HG03378 (cell line): ENCODE measurements around the gene POMT2.
"Not testable (repeated sequence)": the region's sequence is repeated elsewhere in the genome, so short reads cannot be mapped to it uniquely, and the experiment has no call there.

Experiments
- ATAC-seq: cut with Tn5 transposase; IDR thresholded peaks from one replicate; pipeline ENCODE4 v1.9.1; 2021; ENCODE audit warnings: mild to moderate bottlenecking, moderate library complexity; ENCODE audit not compliant: unreplicated experiment

The POMT2 gene

DNA sequence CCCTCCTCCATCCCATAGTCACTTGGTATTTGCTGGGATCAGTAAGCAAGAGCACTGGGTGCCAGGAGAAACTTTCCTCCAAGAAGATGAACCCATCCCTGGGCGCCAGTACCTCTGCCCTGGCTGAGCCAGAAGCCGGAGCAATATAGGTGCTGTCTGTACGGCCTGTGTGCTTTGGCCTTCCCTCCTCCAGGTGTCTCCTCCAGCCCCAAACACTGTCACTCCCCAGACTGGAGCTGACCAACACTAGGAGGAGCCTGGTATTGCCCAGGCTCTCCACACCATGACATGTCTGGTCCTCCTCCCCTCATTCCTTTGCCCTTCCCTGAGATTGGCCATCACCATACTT is 5.0 kb upstream of the POMT2 start:
- ATAC-seq = no peak

- ATAC-seq = no peak
These were observed 4.4 kb upstream of the POMT2 start for GRCh38 chr14:77324816-77325745.

DNA sequence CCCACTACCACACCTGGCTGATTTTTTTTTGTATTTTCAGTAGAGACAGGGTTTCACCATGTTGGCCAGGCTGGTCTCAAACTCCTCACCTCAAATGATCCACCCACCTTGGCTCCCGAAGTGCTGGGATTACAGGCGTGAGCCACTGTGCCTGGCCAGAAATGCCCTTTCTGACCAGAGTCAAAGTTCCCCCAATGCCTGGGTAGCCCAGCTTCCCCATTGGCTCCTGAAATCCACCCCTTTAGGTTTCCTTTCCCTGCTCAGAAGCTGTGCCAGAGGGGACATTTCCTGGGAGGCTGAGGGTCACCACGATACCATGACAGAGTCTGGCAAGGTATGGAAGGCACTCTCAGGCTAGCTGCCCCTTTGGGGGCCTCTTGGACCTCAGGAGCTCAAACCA is 3.6 kb upstream of the POMT2 start:
- ATAC-seq = no peak

DNA sequence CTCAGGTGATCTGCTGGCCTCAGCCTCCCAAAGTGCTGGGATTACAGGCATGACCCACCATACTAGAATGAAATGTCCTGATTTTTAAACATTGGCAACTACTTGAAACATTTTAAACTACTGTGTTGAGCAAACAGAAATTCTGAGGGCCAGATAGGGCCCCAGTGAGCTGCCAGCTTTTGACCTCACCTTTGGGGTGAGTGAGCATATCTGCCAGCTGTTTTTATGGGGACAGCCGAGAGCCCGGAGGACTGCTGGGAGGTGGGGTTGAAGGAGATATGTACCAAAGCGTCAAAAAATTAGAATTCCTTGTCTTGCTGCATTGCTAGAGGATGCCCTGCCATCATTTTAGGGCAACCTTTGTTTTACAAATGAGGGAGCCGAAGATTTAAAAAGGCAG is 2.9 kb upstream of the POMT2 start:
- ATAC-seq = no peak

DNA sequence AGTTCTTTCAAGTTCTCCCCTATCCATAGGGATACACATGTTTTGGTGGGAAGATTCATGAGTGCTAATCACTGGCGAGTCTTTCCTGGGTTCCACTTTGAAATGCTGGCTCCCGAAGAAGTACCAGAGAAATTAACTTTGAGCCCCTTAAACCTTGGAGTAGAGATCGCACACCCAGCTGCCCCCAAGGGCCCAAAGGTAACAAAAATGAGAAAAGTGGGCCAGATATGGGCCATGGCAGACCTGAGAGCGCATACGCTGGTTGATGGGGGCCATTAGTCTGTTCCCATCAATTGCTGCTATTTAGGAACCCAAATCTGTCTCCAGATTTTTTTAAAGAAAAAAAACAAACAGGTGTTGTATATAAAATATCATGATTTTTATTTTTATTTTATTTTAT is 2.3 kb upstream of the POMT2 start:
- ATAC-seq = no peak

- no peak for ATAC-seq
These were observed 1.7 kb upstream of the POMT2 start for GRCh38 chr14:77322250-77322902.

GRCh38 chr14:77319422-77319821 is 1.3 kb downstream of the POMT2 start:
- ATAC-seq = no peak

- ATAC-seq = not testable (repeated sequence)
These were observed 1.9 kb downstream of the POMT2 start for GRCh38 chr14:77318756-77319155.

- ATAC-seq = no peak
These were observed 2.6 kb downstream of the POMT2 start for GRCh38 chr14:77318006-77318553.

DNA sequence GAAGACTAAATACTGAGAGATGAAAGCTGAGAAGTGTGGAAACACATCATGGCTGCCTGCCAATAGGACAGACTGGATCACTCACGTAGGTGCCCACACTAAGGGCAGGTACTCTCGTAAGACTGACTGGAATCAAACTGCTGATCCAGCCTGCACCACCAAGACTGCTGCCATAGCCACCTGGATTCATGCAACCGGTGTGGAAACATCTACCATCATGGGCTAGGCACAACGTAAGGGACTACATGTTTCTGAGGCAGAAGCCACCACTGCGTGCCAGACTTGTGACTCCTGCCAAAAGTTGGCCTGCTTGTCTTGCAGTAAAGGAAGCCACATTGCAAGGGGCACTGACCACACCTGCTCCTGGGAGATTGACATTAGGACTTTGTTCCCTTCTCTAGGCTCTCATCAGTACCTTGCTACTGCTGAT is 3.8 kb downstream of the POMT2 start:
- ATAC-seq = no peak

GRCh38 chr14:77316195-77316505 is 4.5 kb downstream of the POMT2 start:
- ATAC-seq = no peak

- no peak for ATAC-seq
These were observed 5.9 kb downstream of the POMT2 start for GRCh38 chr14:77314539-77315457.

GRCh38 chr14:77314043-77314442 is 6.6 kb downstream of the POMT2 start:
- no peak for ATAC-seq

GRCh38 chr14:77313371-77313770 is 7.3 kb downstream of the POMT2 start:
- no peak for ATAC-seq

DNA sequence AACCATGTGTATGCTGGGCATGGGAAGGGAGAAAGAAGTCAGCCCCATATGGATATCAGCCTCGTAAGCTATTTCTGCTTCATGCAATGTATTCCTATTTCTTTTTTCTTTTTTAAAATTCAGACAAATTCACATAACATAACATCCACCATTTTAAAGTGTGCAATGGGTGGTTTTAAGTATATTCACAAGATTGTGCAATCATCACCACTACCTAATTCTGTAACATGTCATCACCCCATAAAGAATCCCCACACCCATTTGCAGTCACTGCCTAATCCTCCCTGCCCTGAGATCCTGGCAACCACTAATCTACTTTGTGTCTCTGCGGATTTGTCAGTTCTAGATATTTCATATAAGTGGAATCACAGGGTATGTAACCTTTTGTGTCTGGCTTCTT is 9.5 kb downstream of the POMT2 start:
- ATAC-seq = no peak

DNA sequence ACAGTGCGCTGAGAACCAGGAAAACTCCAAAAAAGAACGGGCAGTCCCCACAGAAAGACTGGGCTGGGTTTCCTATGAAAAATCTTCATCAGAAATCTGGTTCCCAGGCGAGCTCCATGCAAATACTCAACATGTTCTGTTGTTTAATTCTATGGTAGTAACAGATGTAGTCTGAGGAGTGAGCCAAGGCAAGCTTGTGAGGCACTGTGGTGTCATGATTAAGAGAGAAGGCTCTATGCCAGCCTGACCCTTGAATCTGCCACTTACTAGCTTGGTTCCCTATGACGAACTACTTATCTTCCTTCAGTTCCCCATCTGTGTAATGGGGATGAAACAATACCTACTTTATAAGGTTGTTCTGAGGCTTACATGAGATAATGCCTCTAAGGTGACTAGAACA is 10.7 kb downstream of the POMT2 start:
- ATAC-seq = no peak

DNA sequence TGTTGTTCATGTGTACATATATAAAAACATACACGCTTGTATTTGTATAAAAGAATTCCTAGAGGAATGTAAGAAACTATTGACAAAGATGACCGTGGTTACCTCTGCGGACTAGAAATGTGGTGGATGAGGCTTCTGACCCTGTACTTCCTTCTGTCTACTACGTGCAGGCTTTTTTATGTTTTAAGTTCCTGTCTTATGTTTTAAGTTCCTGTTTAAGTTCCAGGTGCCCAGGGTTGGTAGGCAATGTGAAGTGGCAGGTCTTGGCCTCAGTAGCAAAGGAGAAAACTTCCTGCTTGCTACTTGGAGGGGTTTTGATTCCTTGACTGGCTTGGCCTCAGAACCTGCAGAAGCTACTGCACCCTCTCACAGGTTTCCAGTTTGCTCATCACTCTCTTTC is 11.6 kb downstream of the POMT2 start:
- ATAC-seq = no peak

DNA sequence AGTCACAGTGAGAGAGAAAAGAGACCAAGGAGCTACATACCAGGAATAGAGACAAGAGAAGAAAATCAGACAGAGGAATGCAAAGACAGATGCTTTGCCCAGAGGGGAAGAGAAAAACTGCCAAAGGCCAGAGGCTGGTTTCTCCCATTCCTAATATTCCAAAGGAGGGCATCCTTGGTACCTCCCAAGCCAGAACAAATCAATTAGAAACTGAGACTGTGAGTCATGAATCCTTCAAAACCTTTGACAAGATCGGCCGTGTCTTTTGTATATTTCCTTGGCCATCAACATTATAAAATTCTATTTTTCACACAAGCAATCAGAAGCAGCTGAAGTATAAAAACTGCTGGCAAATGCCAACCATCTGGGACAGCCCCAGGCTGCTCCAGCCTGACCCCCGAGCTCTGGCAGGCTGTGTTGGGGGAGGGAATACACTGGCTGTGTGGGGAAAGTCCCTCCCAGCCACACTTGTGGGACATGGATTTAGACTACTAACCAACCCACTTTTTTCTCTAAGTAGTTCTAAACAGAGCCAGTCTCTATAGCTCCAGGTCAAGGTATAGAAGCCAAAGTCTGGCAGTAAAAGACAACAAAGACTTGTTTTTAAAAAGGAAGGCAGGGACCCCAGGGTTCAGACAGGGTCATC is 13.7 kb downstream of the POMT2 start:
- no peak for ATAC-seq

DNA sequence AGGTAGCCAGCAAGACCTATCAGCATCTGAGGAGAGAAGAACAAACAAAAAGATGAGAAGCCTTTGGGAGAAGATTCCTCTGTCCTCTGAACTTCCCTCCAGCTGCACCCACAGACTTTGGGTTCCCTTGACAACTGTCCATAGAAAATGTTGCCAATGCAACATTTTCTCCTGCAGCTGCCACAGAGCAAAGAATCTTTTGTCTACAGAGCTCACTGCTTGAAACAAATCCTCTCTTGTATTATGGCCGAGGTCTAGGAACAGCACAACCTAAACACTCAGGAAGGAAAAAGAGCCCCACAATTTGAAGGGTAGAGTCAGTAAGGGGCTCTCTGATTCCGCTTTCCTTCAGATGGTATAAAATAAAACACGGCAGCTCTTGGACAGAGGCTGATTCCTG is 14.3 kb downstream of the POMT2 start:
- no peak for ATAC-seq

DNA sequence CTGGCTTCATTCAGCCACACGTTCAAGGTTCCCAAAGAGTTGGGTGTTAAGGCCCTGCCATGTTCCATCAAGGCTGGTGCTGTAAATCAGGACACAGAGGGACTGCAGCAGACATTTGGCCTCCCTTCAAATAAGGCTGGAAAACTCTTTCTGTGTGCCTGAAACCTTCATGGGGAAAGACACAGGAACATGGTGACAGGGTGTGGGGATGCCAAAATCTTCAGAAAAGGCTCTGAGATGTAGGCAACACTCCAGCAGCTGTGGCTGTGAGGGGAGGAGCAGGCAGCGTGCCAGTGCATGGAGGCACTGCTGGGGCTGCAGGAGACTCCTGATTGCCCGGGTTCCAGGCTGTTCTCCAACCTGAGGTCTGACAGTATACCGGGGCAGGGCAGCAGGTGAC is 15.0 kb downstream of the POMT2 start:
- no peak for ATAC-seq
